SK-N-SH (cell line): Measurements from ENCODE around the gene AHDC1.

Experiments
- CHD2 ChIP-seq: fragments of 150-350 bp; IDR thresholded peaks from 2 replicates; pipeline ENCODE4 v1.6.1; 2018; ENCODE audit warnings: low read length; ENCODE audit not compliant: partially characterized antibody
- POLR2AphosphoS5 ChIP-seq: IDR thresholded peaks from 2 replicates; pipeline ENCODE4 v1.6.1; 2012; ENCODE audit warnings: low read depth, low read length
- REST ChIP-seq: IDR thresholded peaks from 2 replicates; pipeline ENCODE4 v1.6.1; 2012; ENCODE audit warnings: mild to moderate bottlenecking, low read depth, low read length, moderate library complexity
- SMC3 ChIP-seq: IDR thresholded peaks from 2 replicates; pipeline ENCODE4 v1.6.1; 2012; ENCODE audit warnings: low read depth, low read length, improper control_type of control experiment
- TAF1 ChIP-seq: IDR thresholded peaks from 2 replicates; pipeline ENCODE4 v1.6.1; 2012; ENCODE audit warnings: low read depth, mild to moderate bottlenecking, low read length, moderate library complexity, borderline replicate concordance
- TF ChIP-seq, protein P1 (sequence below): IDR thresholded peaks from 2 replicates; pipeline ENCODE4 v1.4.0; 2012; ENCODE audit warnings: low read depth, borderline replicate concordance
- TF ChIP-seq, protein P2 (sequence below): IDR thresholded peaks from 2 replicates; pipeline ENCODE4 v1.4.0; 2012; ENCODE audit warnings: low read depth
- TF ChIP-seq, protein P3 (sequence below): fragments of 200-600 bp; sonication (generic); IDR thresholded peaks from 2 replicates; pipeline ENCODE4 v1.6.1; 2017; ENCODE audit warnings: antibody characterized with exemption, mild to moderate bottlenecking, moderate library complexity

DNA sequence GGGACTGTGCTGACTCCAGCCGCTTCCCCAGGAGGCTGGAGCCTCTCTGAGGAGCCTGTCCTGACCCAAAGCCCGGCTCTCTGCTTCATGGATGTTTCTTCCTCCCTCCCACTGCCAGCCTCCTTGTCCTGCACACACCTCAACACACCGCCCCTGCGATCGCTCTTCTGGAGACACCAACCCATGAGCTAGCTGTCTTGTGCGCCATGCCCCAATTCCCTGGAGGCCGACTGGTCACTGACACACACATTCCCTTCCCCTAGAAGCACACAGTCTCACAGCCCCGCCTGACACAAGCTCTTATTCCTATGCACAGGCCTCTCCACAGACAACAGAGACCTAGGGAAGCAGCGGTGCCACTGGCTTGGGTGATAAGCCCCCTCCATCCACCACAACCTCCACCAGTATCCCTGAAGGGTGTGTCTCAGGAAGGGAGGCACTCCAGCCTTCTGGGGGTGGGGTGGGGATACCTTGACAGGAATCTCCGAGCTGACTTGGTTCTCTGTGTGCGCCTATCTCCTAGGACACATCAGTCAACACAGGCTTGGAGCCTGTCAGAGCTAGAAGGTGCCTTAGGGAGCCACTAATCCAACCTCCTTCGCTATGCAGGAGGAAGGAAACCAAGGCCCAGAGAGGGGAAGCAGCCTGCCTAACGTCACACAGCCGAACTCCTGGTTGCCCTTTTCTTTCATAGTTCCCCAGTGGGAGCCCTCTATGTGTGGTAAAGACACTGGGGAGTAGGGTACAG lies 31.1 kb downstream of the AHDC1 start:
- TF ChIP-seq POLR2AphosphoS5 (no peak), SMC3 (no peak), TAF1 (no peak), REST (no peak), CHD2 (no peak)
- TF ChIP-seq, protein P1, sequence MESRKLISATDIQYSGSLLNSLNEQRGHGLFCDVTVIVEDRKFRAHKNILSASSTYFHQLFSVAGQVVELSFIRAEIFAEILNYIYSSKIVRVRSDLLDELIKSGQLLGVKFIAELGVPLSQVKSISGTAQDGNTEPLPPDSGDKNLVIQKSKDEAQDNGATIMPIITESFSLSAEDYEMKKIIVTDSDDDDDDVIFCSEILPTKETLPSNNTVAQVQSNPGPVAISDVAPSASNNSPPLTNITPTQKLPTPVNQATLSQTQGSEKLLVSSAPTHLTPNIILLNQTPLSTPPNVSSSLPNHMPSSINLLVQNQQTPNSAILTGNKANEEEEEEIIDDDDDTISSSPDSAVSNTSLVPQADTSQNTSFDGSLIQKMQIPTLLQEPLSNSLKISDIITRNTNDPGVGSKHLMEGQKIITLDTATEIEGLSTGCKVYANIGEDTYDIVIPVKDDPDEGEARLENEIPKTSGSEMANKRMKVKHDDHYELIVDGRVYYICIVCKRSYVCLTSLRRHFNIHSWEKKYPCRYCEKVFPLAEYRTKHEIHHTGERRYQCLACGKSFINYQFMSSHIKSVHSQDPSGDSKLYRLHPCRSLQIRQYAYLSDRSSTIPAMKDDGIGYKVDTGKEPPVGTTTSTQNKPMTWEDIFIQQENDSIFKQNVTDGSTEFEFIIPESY = no peak
- TF ChIP-seq, protein P2, sequence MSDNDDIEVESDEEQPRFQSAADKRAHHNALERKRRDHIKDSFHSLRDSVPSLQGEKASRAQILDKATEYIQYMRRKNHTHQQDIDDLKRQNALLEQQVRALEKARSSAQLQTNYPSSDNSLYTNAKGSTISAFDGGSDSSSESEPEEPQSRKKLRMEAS = no peak
- TF ChIP-seq, protein P3, sequence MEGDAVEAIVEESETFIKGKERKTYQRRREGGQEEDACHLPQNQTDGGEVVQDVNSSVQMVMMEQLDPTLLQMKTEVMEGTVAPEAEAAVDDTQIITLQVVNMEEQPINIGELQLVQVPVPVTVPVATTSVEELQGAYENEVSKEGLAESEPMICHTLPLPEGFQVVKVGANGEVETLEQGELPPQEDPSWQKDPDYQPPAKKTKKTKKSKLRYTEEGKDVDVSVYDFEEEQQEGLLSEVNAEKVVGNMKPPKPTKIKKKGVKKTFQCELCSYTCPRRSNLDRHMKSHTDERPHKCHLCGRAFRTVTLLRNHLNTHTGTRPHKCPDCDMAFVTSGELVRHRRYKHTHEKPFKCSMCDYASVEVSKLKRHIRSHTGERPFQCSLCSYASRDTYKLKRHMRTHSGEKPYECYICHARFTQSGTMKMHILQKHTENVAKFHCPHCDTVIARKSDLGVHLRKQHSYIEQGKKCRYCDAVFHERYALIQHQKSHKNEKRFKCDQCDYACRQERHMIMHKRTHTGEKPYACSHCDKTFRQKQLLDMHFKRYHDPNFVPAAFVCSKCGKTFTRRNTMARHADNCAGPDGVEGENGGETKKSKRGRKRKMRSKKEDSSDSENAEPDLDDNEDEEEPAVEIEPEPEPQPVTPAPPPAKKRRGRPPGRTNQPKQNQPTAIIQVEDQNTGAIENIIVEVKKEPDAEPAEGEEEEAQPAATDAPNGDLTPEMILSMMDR = no peak
